Muscle of leg (tissue), 11 donors: ENCODE results near the gene TANK. TPM values are rescaled to one million over a fixed set of nuclear protein-coding genes. Genes with fewer than 3 reads are reported as not detected.
A peak's percentile ranks its signal among the peaks of the same experiment; 100 is the strongest.

Source experiments
- DNase-seq: peaks from one replicate; pipeline ENCODE4 v3.0.0; 2013
- H3K27ac ChIP-seq: one replicate; pipeline ENCODE4 v1.5.1; 2013; ENCODE audit warnings: mild to moderate bottlenecking, low read length, control low read depth
- H3K27me3 ChIP-seq: one replicate; pipeline ENCODE4 v1.6.1; 2013; ENCODE audit warnings: low read length; ENCODE audit not compliant: control insufficient read depth, insufficient read depth
- H3K36me3 ChIP-seq: one replicate; pipeline ENCODE4 v1.6.1; 2013; ENCODE audit warnings: low read length; ENCODE audit not compliant: control insufficient read depth, insufficient read depth
- H3K4me1 ChIP-seq: one replicate; pipeline ENCODE4 v1.6.1; 2013; ENCODE audit warnings: low read length; ENCODE audit not compliant: control insufficient read depth, insufficient read depth
- H3K4me3 ChIP-seq: one replicate; pipeline ENCODE4 v1.5.1; 2013; ENCODE audit warnings: low read length, control low read depth
- H3K9me3 ChIP-seq: replicated peaks from 2 replicates; pipeline ENCODE4 v1.6.1; 2013; ENCODE audit warnings: low read depth, low read length; ENCODE audit not compliant: control insufficient read depth
- WGBS: methylation state at CpG from one replicate; pipeline ENCODE4 v1.1.5; 2013; ENCODE audit warnings: missing lambda C conversion rate; ENCODE audit not compliant: insufficient coverage; 5-methylcytosine and 5-hydroxymethylcytosine counted together
- polyA plus RNA-seq, 8 donors: library from polyadenylated mRNA; unstranded; fragments of 120-200 nt; gene quantifications; one replicate each; pipeline versions ENCODE4 v1.2.1 to v1.2.3, GENCODE V29; 2013; ENCODE audit warnings: inconsistent platforms in 1 of 8, low replicate concordance in 1 of 8; ENCODE audit not compliant: insufficient read length in 8 of 8, insufficient read depth in 1 of 8
- total RNA-seq: library from RNA; stranded (reverse); fragments of 120-200 nt; gene quantifications from one replicate; pipeline ENCODE4 v1.2.4, GENCODE V29; 2013

The TANK gene
- total and polyA plus RNA-seq, 9 donors = 22.9 to 33.5 (median 27.0) TPM

DNA sequence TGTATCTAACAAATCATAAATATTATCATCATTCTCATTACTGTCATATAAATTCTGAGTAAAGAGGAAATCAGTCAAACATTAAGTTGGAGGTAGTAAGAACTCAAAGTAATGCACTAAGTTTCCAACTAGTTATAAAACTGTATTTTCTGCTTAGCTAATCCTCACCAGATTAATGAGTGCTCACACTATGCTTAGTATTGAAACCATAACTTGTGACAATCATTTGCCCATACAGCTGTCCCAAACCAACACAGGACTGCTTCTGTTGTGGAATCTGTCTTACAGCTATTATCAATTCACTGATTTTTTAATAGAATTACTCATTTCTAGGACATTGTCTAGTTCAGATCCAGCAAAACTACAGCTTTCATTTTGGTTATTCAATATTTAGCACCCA is 41.5 kb upstream of the TANK start:
- Histone ChIP-seq H3K36me3 (no peaks in the 10 kb centered on the region), H3K27ac (no peak overlapping the region), H3K4me1 (no peaks in the 10 kb centered on the region), H3K27me3 (no peaks in the 10 kb centered on the region), H3K9me3 (no peaks in the 10 kb centered on the region), H3K4me3 (no peak overlapping the region)
- DNase-seq = no peak

DNA sequence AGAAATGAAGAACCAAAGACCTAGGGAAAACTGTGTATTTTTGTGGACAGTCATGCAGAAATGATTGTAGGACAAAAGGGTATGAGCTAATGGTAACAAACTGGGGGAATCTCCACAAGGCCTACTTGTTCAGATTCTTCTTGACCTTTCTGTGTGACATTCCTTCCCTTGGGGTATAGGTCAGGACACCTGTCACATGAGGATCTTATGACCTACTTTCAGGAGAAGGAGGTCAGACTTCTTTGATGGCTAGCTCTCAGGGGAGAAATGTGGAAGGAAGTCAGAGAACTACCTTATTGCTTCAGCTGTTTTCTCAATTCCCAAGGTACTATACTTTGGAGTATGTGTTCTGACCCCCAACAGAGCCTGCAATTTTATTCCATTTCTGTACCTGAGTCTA is 40.7 kb upstream of the TANK start:
- Histone ChIP-seq H3K36me3 (no peaks in the 10 kb centered on the region), H3K27me3 (no peaks in the 10 kb centered on the region), H3K4me3 (no peak overlapping the region), H3K9me3 (no peaks in the 10 kb centered on the region), H3K4me1 (no peaks in the 10 kb centered on the region), H3K27ac (no peak overlapping the region)
- DNase-seq = no peak

DNA sequence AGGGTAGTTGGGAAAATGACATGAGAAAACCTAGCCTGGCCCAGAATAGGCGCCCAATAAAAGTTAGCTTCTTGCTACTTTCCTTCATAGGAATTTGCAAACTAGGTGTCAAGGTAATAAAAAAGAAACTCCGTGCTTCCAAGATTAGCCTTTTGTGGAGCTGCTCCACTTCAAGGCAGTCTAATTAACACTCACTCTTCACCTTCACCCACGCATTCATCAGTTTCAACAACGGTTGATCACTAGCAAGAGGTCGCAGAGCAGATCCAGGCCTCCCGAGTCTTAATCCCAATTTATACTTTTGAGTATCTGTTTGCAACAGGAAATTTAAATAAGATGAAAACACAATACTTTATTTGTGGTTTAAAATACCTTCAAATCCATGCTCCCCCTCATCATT is 39.5 kb upstream of the TANK start:
- Histone ChIP-seq H3K27ac (no peak overlapping the region), H3K27me3 (no peaks in the 10 kb centered on the region), H3K9me3 (no peaks in the 10 kb centered on the region), H3K4me3 (no peak overlapping the region), H3K36me3 (no peaks in the 10 kb centered on the region), H3K4me1 (no peaks in the 10 kb centered on the region)
- WGBS = no CpG with 5 or more reads among the region's 6 CpGs
- DNase-seq = no peak

DNA sequence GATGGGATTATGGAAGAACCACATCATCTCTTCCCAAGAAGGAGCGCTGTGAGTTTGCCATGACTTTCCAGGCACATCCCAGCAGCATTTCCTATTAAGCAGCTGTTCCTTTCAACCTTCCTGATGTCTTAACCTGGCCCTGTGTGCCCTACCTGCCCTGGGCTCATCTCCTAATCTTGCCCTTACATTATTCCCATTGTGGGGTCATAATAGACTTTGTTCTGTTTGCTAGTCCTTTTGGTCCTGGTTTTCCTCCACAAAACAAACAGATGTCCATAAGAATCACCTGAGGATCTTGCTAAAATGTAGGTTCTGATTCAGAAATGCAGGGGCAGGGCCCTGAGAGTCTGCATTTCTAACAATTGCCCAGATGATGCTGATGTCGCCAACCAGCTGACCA is 38.6 kb upstream of the TANK start:
- no peak overlapping the region for H3K4me3 ChIP-seq
- no peaks in the 10 kb centered on the region for H3K9me3 ChIP-seq
- H3K4me1 ChIP-seq = no peaks in the 10 kb centered on the region
- WGBS = 92% methylated on average over 2 of the region's 2 CpGs
- no peaks in the 10 kb centered on the region for H3K36me3 ChIP-seq
- no peak for DNase-seq
- no peak overlapping the region for H3K27ac ChIP-seq
- no peaks in the 10 kb centered on the region for H3K27me3 ChIP-seq

DNA sequence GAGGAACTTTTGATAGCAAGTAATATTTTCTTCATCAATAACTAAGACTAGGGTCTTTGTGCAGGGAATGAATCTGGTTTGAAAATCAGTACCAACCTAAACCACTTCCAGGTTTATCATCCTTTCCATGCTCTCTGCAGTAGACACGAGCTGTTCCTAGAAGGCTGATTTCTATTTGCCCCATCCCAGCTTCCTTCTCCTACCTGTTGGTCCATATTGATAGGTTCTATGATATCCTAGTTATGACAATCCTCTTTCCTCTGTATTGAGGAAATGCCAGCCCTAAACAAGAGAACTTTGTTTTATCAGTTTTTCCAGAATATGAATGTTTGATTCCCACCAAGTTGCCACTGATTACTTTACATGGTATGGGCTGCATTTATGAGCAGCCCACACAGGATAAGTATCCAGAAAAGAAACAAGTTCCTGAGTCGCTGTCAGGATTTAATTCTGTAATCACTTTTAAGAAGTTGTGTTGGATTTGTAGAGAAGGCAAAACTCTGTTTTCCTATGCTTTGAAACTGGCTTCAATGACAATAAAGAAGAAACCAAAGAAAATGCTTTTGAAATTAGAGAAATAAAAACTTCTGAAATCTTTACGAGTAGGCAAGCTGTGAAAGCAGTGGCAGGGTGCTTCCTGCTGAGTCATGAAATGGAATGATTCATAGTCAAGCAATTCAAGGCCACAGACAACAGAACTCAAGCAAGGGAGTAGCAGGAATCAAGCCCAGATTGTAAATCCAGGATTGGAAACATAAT is 37.3 kb upstream of the TANK start:
- H3K27me3 ChIP-seq = no peaks in the 10 kb centered on the region
- no peak overlapping the region for H3K4me3 ChIP-seq
- peak; percentile 71 for DNase-seq
- H3K9me3 ChIP-seq = no peaks in the 10 kb centered on the region
- H3K27ac ChIP-seq = no peak overlapping the region
- H3K4me1 ChIP-seq = no peaks in the 10 kb centered on the region
- WGBS = 0% methylated on average over 1 of the region's 3 CpGs
- H3K36me3 ChIP-seq = no peaks in the 10 kb centered on the region

DNA sequence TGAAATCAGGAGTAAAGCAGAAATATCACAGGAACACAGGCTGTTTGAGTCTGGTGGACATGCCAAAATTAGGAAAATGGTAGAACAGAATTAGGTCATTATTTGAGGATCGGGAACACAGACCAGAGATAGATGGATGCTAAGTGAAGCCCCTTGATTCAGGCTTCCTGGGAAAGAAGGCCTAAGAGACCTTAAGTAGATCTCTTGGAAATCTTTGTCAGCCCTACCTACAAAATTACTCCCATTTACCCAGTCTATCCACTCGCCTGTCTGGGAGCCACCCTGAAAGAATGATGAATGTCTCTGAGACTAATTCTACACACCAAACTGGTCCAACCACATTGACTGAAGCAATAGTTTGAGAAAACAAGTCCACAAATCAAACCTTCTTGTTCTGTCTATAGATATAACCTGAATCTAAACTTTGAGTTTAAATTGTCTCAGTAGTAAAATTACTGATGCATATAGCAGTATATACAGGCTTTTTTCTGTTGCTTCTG is 36.6 kb upstream of the TANK start:
- H3K27me3 ChIP-seq = no peaks in the 10 kb centered on the region
- no peaks in the 10 kb centered on the region for H3K36me3 ChIP-seq
- DNase-seq = no peak
- WGBS = no CpG with 5 or more reads among the region's 2 CpGs
- no peaks in the 10 kb centered on the region for H3K4me1 ChIP-seq
- no peak overlapping the region for H3K27ac ChIP-seq
- H3K9me3 ChIP-seq = no peaks in the 10 kb centered on the region
- no peak overlapping the region for H3K4me3 ChIP-seq

DNA sequence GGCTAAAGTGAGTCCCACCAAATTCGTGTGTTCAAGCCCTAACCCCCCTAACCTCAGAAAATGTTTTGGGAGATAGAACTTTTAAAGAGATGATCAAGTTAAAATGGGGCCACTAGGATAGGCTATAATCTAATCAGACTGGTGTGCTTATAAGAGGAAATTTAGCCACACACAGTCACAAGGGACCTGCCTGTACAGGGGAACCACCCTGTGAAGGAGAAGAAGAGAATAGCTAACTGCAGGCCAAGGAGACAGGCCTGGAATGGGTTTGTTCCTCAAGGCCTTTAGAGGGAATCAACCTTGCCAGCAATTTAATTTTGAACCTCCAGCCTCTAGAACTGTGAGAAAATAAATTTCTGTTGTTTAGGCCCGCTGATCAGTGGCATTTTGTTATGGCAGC is 36.0 kb upstream of the TANK start:
- no CpG with 5 or more reads among the region's 2 CpGs for WGBS
- H3K9me3 ChIP-seq = no peaks in the 10 kb centered on the region
- no peaks in the 10 kb centered on the region for H3K27me3 ChIP-seq
- H3K4me1 ChIP-seq = no peaks in the 10 kb centered on the region
- no peak for DNase-seq
- H3K4me3 ChIP-seq = no peak overlapping the region
- H3K27ac ChIP-seq = no peak overlapping the region
- H3K36me3 ChIP-seq = no peaks in the 10 kb centered on the region

DNA sequence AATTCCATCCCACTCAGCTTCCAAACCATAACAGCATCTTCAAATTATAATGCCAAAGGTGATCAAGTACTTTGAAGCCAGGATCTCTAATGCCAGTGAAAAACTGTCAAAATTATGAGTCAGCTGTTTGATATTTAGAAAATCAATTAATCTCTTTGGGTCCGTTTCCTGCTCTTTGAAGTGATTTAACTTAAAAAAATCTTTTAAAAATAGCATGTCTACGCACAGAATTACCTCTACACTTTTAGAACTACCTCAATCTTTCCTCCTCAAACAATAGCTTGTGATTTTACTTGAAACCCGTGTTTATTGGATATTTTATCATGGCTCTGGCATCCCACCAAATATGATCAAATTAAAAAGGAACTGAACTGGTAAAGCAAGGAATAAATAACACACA is 31.3 kb upstream of the TANK start:
- no peak for DNase-seq

DNA sequence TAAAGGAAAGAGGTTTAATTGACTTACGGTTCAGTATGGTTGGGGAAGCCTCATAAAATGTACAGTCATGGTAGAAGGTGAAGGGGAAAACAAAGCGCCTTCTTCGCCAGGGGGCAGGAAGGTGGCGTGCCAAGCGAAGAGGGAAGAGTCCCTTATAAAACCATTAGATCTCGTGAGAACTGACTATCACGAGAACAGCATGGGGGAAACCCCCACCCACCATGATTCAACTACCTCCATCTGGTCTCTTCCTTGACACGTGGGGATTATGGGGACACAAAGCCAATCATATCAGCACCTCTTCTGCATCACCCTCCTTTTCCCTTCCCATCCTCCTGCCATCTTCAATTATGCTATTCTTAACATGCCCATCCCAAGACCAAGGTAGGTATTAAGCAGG is 29.9 kb upstream of the TANK start:
- WGBS = 96% methylated on average over 2 of the region's 8 CpGs
- H3K27ac ChIP-seq = no peak overlapping the region
- H3K4me1 ChIP-seq = peaks cover 9% of the 10 kb centered on the region
- H3K9me3 ChIP-seq = no peaks in the 10 kb centered on the region
- H3K27me3 ChIP-seq = no peaks in the 10 kb centered on the region
- no peak for DNase-seq
- H3K36me3 ChIP-seq = no peaks in the 10 kb centered on the region
- H3K4me3 ChIP-seq = no peak overlapping the region

More for the DNA sequence above, 31.3 kb upstream of the TANK start:
- WGBS = no CpG with 5 or more reads among the region's 3 CpGs
- Histone ChIP-seq H3K9me3 (no peaks in the 10 kb centered on the region), H3K27me3 (no peaks in the 10 kb centered on the region), H3K36me3 (no peaks in the 10 kb centered on the region), H3K27ac (no peak overlapping the region), H3K4me3 (no peak overlapping the region), H3K4me1 (no peaks in the 10 kb centered on the region)

DNA sequence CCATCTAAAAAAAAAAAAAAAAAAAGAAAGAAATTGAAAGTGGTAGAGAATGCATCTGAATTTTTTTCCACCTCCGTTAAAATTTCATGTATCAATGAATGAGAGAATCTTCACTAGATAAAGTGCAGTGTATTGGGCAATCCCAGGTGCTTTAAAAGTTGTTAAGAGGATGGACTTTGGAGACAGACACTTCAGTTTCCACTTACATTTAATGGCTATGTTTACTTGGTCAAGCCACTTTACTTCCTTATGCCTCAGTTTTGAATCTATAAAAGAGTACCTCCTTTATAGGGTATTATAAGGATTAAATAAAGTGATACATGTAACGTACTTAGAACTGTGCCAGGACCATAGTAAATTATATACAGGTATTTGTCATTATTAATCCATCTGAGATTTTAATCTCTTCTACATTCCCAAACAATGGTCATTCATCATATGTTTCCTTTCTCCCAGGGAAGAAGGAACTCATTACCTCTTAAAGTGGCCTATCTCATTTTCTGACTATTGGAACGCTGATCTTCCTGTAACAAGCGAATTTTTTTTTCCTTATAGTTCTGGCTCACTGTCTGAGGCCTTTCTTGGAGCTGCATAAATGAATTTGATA is 29.1 kb upstream of the TANK start:
- Histone ChIP-seq H3K36me3 (no peaks in the 10 kb centered on the region), H3K27me3 (no peaks in the 10 kb centered on the region), H3K4me3 (no peak overlapping the region), H3K4me1 (peaks cover 9% of the 10 kb centered on the region), H3K27ac (no peak overlapping the region), H3K9me3 (no peaks in the 10 kb centered on the region)
- WGBS = no CpG with 5 or more reads among the region's 4 CpGs
- DNase-seq = no peak
